ENCODE data around the gene DEPDC7. TPM values are rescaled to one million over a fixed set of nuclear protein-coding genes. Genes with fewer than 3 reads are reported as not detected.
"Not testable (repeated sequence)": the region's sequence is repeated elsewhere in the genome, so short reads cannot be mapped to it uniquely, and the experiment has no call there.

The DEPDC7 gene
- total and polyA plus RNA-seq, 2 donors (not counting 1 experiment from before 2014, with no cell fraction given) = 0.07 TPM; not detected in 1

DNA sequence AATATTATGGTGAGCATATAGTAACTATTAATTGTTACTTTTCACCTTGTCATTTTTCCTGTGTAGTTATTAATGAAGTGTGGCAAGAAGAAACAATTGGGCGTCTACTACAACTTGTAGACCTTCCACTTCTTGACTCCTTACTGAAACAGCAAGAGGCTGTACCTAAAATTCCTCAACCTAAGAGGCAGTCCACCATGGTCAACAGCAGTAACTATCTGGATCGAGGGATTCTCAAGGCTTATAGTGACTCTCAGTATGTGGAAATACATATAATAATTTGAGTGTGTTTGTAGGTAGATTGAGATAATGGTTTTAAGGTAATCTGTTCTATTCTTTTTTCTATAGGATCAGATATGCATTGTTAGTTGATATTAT, 12.8 kb downstream of the DEPDC7 start:
- no peak for DNase-seq
- CTCF ChIA-PET = no interaction called here
- no peaks in the 10 kb centered on the region for H3K27me3 ChIP-seq (replicated peaks in 1 of 4; ENCODE audit: control extremely low read depth in 1 of 4, control insufficient read depth in 3 of 4, insufficient read depth in 4 of 4, low read length in 3 of 4)
- H3K4me2 ChIP-seq (replicated peaks; ENCODE audit: low read depth, low read length, poor library complexity, severe bottlenecking) = no peak overlapping the region
- H4K20me1 ChIP-seq (ENCODE audit: control insufficient read depth, insufficient read depth, low read length, poor library complexity, severe bottlenecking) = no peaks in the 10 kb centered on the region
- TF ChIP-seq, protein P1, sequence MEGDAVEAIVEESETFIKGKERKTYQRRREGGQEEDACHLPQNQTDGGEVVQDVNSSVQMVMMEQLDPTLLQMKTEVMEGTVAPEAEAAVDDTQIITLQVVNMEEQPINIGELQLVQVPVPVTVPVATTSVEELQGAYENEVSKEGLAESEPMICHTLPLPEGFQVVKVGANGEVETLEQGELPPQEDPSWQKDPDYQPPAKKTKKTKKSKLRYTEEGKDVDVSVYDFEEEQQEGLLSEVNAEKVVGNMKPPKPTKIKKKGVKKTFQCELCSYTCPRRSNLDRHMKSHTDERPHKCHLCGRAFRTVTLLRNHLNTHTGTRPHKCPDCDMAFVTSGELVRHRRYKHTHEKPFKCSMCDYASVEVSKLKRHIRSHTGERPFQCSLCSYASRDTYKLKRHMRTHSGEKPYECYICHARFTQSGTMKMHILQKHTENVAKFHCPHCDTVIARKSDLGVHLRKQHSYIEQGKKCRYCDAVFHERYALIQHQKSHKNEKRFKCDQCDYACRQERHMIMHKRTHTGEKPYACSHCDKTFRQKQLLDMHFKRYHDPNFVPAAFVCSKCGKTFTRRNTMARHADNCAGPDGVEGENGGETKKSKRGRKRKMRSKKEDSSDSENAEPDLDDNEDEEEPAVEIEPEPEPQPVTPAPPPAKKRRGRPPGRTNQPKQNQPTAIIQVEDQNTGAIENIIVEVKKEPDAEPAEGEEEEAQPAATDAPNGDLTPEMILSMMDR (IDR thresholded peaks at IDR 0.05) = no peak
- TF ChIP-seq EZH2 (IDR thresholded peaks at IDR 0.05; ENCODE audit: borderline replicate concordance, insufficient read depth, low read depth, low read length, poor library complexity, severe bottlenecking) = no peak
- H3K4me3 Mint-ChIP-seq = no peak overlapping the region
- no peak overlapping the region for H3K9ac ChIP-seq (ENCODE audit: low read length)
- intact Hi-C loops (cut with micrococcal nuclease) = no loop called here
- H3K4me1 ChIP-seq (ENCODE audit: control insufficient read depth in 2 of 2, insufficient read depth in 2 of 2, low read length in 2 of 2) = no peaks in the 10 kb centered on the region
- no peaks in the 10 kb centered on the region for H3K4me1 Mint-ChIP-seq
- no peak for ATAC-seq (ENCODE audit: low read depth)
- H3K9me3 ChIP-seq (ENCODE audit: control extremely low read depth in 1 of 3, control insufficient read depth in 2 of 3, insufficient read depth in 1 of 3, low read length in 2 of 3) = no peaks in the 10 kb centered on the region
- no peaks in the 10 kb centered on the region for H3K36me3 ChIP-seq (replicated peaks in 1 of 2; ENCODE audit: control extremely low read depth in 1 of 2, control insufficient read depth in 1 of 2, extremely low read depth in 1 of 2, insufficient read depth in 2 of 2, low read length in 1 of 2)
- no CpG with 5 or more reads among the region's 2 CpGs for WGBS (ENCODE audit: insufficient coverage)
- no peak overlapping the region for H3K27ac ChIP-seq (ENCODE audit: low read length in 2 of 2)
- no peak overlapping the region for H3K27ac Mint-ChIP-seq
- H3K27me3 Mint-ChIP-seq = peaks cover 7% of the 10 kb centered on the region
- POLR2A ChIA-PET = no interaction called here
- H3K4me3 ChIP-seq (ENCODE audit: control extremely low read depth in 1 of 5, extremely low read depth in 1 of 5, insufficient read depth in 1 of 5, low read depth in 2 of 5, low read length in 4 of 5) = no peak overlapping the region
- no peak overlapping the region for H2AFZ ChIP-seq (ENCODE audit: insufficient read depth, low read depth, low read length, poor library complexity, severe bottlenecking)
- H3K9me3 Mint-ChIP-seq (ENCODE audit: insufficient read depth) = no peaks in the 10 kb centered on the region
- no peaks in the 10 kb centered on the region for H3K79me2 ChIP-seq (ENCODE audit: control insufficient read depth, insufficient read depth, low read length)

DNA sequence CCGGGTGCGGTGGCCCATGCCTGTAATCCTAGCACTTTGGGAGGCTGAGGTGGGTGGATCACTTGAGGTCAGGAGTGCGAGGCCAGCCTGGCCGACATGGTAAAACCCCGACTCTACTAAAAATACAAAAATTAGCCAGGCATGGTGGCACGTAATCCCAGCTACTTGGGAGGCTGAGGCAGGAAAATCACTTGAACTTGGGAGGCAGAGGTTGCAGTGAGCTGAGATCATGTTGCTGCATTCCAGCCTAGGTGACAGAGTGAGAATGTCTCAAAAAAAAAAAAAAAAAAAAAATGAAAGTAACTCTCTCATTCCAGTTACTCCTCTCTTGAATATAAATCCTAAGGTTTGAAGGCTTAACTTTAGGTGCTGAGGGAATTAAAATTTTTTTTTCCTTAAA, 13.5 kb downstream of the DEPDC7 start:
- H3K4me3 Mint-ChIP-seq; H4K20me1 ChIP-seq (ENCODE audit: control insufficient read depth, insufficient read depth, low read length, poor library complexity, severe bottlenecking); H2AFZ ChIP-seq (ENCODE audit: insufficient read depth, low read depth, low read length, poor library complexity, severe bottlenecking); H3K27me3 ChIP-seq (replicated peaks in 1 of 4; ENCODE audit: control extremely low read depth in 1 of 4, control insufficient read depth in 3 of 4, insufficient read depth in 4 of 4, low read length in 3 of 4); H3K9me3 Mint-ChIP-seq (ENCODE audit: insufficient read depth); H3K4me3 ChIP-seq (ENCODE audit: control extremely low read depth in 1 of 5, extremely low read depth in 1 of 5, insufficient read depth in 1 of 5, low read depth in 2 of 5, low read length in 4 of 5); POLR2A ChIA-PET; H3K79me2 ChIP-seq (ENCODE audit: control insufficient read depth, insufficient read depth, low read length); H3K36me3 ChIP-seq (replicated peaks in 1 of 2; ENCODE audit: control extremely low read depth in 1 of 2, control insufficient read depth in 1 of 2, extremely low read depth in 1 of 2, insufficient read depth in 2 of 2, low read length in 1 of 2); H3K9ac ChIP-seq (ENCODE audit: low read length); H3K27me3 Mint-ChIP-seq; H3K27ac ChIP-seq (ENCODE audit: low read length in 2 of 2); DNase-seq; H3K27ac Mint-ChIP-seq; H3K4me1 ChIP-seq (ENCODE audit: control insufficient read depth in 2 of 2, insufficient read depth in 2 of 2, low read length in 2 of 2); H3K4me2 ChIP-seq (replicated peaks; ENCODE audit: low read depth, low read length, poor library complexity, severe bottlenecking); ATAC-seq (ENCODE audit: low read depth); H3K9me3 ChIP-seq (ENCODE audit: control extremely low read depth in 1 of 3, control insufficient read depth in 2 of 3, insufficient read depth in 1 of 3, low read length in 2 of 3); intact Hi-C loops (cut with micrococcal nuclease); H3K4me1 Mint-ChIP-seq: not testable (repeated sequence)
- CTCF ChIA-PET = interaction anchor here (0.7 to 1.2 kb wide), 2 partner anchors 16 to 35 kb away, joined by 3 to 4 read pairs; no protein-coding TSS in a partner anchor
- 90% methylated on average over 2 of the region's 6 CpGs for WGBS (ENCODE audit: insufficient coverage)

Measured in B cell (primary cell).